Adrenal gland (tissue), 5 donors: Measurements from ENCODE around the gene TM4SF5.

ENCODE experiments used
- POLR2A ChIP-seq, 2 donors: fragments of 450-650 bp; IDR thresholded peaks; one replicate each; pipeline ENCODE4 v1.6.1; 2017; ENCODE audit warnings: antibody characterized with exemption in 2 of 2, mild to moderate bottlenecking in 2 of 2, moderate library complexity in 1 of 2
- TF ChIP-seq, protein P1 (sequence below), 6 experiments: fragments of 450-650 bp in 4 of 6; fragments of 200-600 bp in 2 of 6; sonication (generic) in 1 of 6; IDR thresholded peaks; 1 replicate in 5 of 6; 2 replicates in 1 of 6; pipeline versions ENCODE4 v1.5.1 to v1.8.0; 2016 to 2021; ENCODE audit warnings: antibody characterized with exemption in 6 of 6, mild to moderate bottlenecking in 2 of 6, moderate library complexity in 1 of 6
- donor health status: DM: no; HTN: no; CAD: no.

GRCh38 chr17:4743216-4743615 is 28.5 kb upstream of the TM4SF5 start:
- TF ChIP-seq, protein P1, sequence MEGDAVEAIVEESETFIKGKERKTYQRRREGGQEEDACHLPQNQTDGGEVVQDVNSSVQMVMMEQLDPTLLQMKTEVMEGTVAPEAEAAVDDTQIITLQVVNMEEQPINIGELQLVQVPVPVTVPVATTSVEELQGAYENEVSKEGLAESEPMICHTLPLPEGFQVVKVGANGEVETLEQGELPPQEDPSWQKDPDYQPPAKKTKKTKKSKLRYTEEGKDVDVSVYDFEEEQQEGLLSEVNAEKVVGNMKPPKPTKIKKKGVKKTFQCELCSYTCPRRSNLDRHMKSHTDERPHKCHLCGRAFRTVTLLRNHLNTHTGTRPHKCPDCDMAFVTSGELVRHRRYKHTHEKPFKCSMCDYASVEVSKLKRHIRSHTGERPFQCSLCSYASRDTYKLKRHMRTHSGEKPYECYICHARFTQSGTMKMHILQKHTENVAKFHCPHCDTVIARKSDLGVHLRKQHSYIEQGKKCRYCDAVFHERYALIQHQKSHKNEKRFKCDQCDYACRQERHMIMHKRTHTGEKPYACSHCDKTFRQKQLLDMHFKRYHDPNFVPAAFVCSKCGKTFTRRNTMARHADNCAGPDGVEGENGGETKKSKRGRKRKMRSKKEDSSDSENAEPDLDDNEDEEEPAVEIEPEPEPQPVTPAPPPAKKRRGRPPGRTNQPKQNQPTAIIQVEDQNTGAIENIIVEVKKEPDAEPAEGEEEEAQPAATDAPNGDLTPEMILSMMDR (IDR thresholded peaks at IDR 0.05), result no peak
- TF ChIP-seq POLR2A (IDR thresholded peaks at IDR 0.05), result no peak
